Tibial artery (tissue), 4 donors: Measurements from ENCODE around the gene BICDL2.

Experiments used
- DNase-seq, 2 donors: peaks; one replicate each; pipeline ENCODE4 v3.0.0-alpha.2; 2019
- H3K27ac ChIP-seq, 2 donors: fragments of 200-600 bp; sonication (generic) in 1 of 2; 1 replicate in 1 of 2; 2 replicates in 1 of 2; pipeline ENCODE4 v1.5.1; 2018 to 2019; ENCODE audit warnings: mild to moderate bottlenecking in 1 of 2
- H3K27me3 ChIP-seq, 2 donors: fragments of 200-600 bp; sonication (generic) in 1 of 2; one replicate each; pipeline versions ENCODE4 v1.5.1 to v1.6.0; 2016 to 2019
- H3K36me3 ChIP-seq, 3 donors: fragments of 200-600 bp; sonication (generic) in 2 of 3; one replicate each; pipeline ENCODE4 v1.5.1; 2016 to 2019; ENCODE audit warnings: mild to moderate bottlenecking in 2 of 3
- H3K4me1 ChIP-seq, 4 donors: fragments of 200-600 bp; sonication (generic) in 2 of 4; 1 replicate in 3 of 4; 2 replicates in 1 of 4; pipeline ENCODE4 v1.5.1; 2016 to 2019
- H3K4me3 ChIP-seq, 2 donors: fragments of 200-600 bp; sonication (generic) in 1 of 2; 1 replicate in 1 of 2; 2 replicates in 1 of 2; pipeline ENCODE4 v1.5.1; 2018 to 2019; ENCODE audit warnings: mild to moderate bottlenecking in 2 of 2
- H3K9me3 ChIP-seq, 3 donors: fragments of 200-600 bp; sonication (generic) in 1 of 3; one replicate each; pipeline ENCODE4 v1.5.1; 2016 to 2019
- CTCF ChIP-seq, 2 experiments: fragments of 200-600 bp in 1 of 2; fragments of 450-650 bp in 1 of 2; IDR thresholded peaks; one replicate each; pipeline ENCODE4 v1.5.1; 2017 to 2019; ENCODE audit warnings: antibody characterized with exemption in 2 of 2, mild to moderate bottlenecking in 1 of 2, moderate library complexity in 1 of 2
- intact Hi-C: fragments of 100-400 bp; cut with DNase I; formaldehyde crosslinking; loops from one replicate; pipeline ENCODE4 v1.15.0; 2023; ENCODE audit warnings: low total_unique reads

The BICDL2 gene

DNA sequence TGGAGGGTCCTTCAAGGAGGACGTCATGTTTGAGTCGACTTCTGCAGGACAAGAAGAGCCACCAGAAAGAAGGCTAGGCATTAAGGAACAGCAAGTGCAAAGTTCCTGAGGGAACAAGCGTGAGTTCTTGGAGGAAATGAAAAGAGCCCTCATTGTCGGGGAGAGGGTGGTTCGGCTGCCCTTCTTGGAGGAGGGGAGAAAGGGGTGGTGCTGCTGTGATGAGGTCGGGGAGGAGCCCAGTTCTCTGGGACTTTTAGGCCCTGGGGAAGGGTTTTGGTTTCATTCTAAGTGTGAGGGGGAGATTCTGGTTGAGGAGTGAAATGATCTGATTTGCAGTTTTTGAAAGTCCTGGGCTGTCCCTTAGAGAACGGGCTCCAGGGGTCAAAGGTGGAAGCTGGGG lies 4.1 kb downstream of the BICDL2 start:
- no peak for DNase-seq
- Histone ChIP-seq H3K4me3 (no peak overlapping the region), H3K36me3 (no peaks in the 10 kb centered on the region), H3K27me3 (peaks cover 7 to 83% of the 10 kb centered on the region in 2 donors), H3K9me3 (no peaks in the 10 kb centered on the region), H3K27ac (no peak overlapping the region), H3K4me1 (peaks cover 0 to 31% (median 25%) of the 10 kb centered on the region in 4 donors)
- no peak for TF ChIP-seq CTCF (IDR thresholded peaks at IDR 0.05)
- intact Hi-C loops = no loop called here

GRCh38 chr16:3030222-3031212 lies 6.2 kb downstream of the BICDL2 start:
- no peak for TF ChIP-seq CTCF (IDR thresholded peaks at IDR 0.05)
- Histone ChIP-seq H3K9me3 (no peaks in the 10 kb centered on the region), H3K4me3 (no peak overlapping the region), H3K27me3 (peaks cover 0 to 62% of the 10 kb centered on the region in 2 donors), H3K27ac (no peak overlapping the region), H3K36me3 (peaks cover 0 to 19% (median 16%) of the 10 kb centered on the region in 3 donors), H3K4me1 (peaks cover 0 to 25% (median 20%) of the 10 kb centered on the region in 4 donors)
- no peak for DNase-seq
- intact Hi-C loops = no loop called here

DNA sequence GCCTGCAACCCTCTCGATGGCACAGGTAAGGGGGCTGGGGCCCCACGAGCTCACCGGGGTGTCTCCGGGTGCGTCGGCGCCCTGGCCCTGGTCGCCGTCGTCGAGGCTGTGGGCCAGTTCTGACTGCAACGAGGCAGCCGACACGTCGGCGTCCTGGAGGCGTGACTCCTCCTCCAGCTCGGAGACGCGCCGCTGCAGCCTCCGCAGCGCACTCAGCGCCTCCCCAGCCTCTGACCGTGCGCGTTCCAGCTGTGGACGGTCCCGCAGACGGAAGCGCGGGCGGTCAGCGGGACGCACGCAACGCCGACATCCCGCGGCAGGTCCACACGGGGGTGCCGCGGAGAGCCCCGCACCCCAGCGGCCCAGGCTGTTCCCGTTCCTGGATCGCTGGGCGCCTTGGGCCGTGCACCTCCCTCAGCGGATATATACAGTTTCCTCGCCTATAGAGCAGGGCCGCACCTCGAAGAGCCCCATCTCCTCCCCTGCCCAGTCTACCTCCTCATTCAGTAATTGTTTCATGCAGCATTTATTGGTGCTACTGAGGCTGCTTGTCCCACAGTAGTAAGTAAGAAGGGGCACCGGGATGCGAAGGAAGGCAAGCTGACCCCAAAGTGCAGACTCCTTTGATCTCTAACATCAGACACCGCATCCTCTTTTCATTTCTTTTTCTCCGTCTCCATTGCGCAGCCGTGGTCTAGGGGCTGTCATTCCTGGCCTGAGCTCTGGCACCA lies 7.1 kb downstream of the BICDL2 start:
- intact Hi-C loops = loop anchor here (2.0 kb wide), 1 partner anchor 27 kb away; no protein-coding TSS in a partner anchor
- DNase-seq = no peak
- no peak for TF ChIP-seq CTCF (IDR thresholded peaks at IDR 0.05)
- Histone ChIP-seq H3K4me1 (peaks cover 0 to 32% (median 23%) of the 10 kb centered on the region in 4 donors), H3K27me3 (peaks cover 0 to 53% of the 10 kb centered on the region in 2 donors), H3K4me3 (no peak overlapping the region), H3K27ac (no peak overlapping the region), H3K36me3 (peaks cover 0 to 21% (median 16%) of the 10 kb centered on the region in 3 donors), H3K9me3 (no peaks in the 10 kb centered on the region)

DNA sequence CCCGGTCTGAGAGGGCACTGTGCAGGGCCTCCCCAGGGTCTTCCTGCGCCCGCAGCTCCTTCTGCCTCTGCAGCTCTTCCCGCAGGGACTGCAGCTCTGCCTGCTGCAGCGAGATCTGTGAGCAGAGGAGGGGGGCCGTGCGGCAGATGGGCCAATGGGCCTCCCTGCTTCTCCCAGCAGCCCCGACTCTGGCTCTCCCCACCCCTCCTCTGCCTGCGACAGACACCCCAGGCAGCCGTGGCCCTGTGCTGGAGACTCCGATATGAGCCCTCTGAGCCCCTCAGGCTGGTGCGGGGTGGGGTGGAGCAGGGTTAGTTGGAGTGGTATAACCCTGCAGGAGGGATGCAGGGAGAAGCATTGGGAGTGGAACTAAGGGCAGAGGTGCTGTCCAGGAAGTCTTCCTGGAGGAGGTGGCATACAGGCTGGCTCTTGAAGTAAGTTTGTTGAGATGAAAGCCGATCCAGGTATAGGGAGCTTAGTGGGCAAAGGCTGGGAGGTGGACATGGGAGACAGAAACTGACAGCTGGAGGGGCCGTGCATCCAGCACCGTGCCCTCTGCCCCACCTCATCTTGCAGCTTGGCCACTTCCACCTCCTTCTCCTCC lies 7.9 kb downstream of the BICDL2 start:
- intact Hi-C loops = loop anchor here (2.0 kb wide), 1 partner anchor 26 kb away; no protein-coding TSS in a partner anchor
- TF ChIP-seq CTCF (IDR thresholded peaks at IDR 0.05) = no peak
- H3K27me3 ChIP-seq = peaks cover 0 to 45% of the 10 kb centered on the region in 2 donors
- H3K9me3 ChIP-seq = no peaks in the 10 kb centered on the region
- H3K36me3 ChIP-seq = peaks cover 0 to 21% (median 16%) of the 10 kb centered on the region in 3 donors
- H3K27ac ChIP-seq = no peak overlapping the region
- H3K4me3 ChIP-seq = no peak overlapping the region
- H3K4me1 ChIP-seq = peaks cover 0 to 35% (median 25%) of the 10 kb centered on the region in 4 donors
- no peak for DNase-seq
